Lower leg skin (tissue), 3 donors: ENCODE measurements around the gene FILIP1.

Source experiments
- POLR2A ChIP-seq, 2 donors: fragments of 450-650 bp; IDR thresholded peaks; one replicate each; pipeline ENCODE4 v1.6.1; 2016 to 2017; ENCODE audit warnings: antibody characterized with exemption in 2 of 2, mild to moderate bottlenecking in 1 of 2, moderate library complexity in 1 of 2
- TF ChIP-seq, protein P1 (sequence below), 3 donors: fragments of 450-650 bp; IDR thresholded peaks; one replicate each; pipeline ENCODE4 v1.5.1; 2016; ENCODE audit warnings: antibody characterized with exemption in 3 of 3, mild to moderate bottlenecking in 3 of 3, moderate library complexity in 2 of 3

DNA sequence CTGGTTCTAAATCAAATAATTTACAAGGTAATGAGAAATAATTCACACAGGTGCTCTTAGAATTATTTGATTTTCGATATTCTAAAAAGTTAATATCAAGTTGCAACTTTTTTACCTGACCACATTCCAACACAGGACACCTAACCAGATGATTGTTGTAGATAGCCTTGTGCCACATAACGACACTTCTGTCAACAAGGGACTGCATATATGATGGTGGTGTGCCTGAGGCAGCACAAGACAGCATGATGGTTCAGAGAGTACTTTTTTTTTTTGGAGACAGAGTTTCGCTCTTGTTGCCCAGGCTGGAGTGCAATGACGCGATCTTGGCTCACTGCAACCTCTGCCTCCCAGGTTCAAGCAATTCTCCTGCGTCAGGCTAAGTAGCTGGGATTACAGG lies 142.8 kb downstream of the FILIP1 start:
- TF ChIP-seq POLR2A (IDR thresholded peaks at IDR 0.05), result no peak
- TF ChIP-seq, protein P1, sequence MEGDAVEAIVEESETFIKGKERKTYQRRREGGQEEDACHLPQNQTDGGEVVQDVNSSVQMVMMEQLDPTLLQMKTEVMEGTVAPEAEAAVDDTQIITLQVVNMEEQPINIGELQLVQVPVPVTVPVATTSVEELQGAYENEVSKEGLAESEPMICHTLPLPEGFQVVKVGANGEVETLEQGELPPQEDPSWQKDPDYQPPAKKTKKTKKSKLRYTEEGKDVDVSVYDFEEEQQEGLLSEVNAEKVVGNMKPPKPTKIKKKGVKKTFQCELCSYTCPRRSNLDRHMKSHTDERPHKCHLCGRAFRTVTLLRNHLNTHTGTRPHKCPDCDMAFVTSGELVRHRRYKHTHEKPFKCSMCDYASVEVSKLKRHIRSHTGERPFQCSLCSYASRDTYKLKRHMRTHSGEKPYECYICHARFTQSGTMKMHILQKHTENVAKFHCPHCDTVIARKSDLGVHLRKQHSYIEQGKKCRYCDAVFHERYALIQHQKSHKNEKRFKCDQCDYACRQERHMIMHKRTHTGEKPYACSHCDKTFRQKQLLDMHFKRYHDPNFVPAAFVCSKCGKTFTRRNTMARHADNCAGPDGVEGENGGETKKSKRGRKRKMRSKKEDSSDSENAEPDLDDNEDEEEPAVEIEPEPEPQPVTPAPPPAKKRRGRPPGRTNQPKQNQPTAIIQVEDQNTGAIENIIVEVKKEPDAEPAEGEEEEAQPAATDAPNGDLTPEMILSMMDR (IDR thresholded peaks at IDR 0.05), result no peak
